ENCODE data around the gene CCDC9B.

CCDC9B gene

GRCh38 chr15:40344217-40344616 lies 3.5 kb upstream of the CCDC9B start:
- DNase-seq: no peak

GRCh38 chr15:40343512-40343911 lies 2.8 kb upstream of the CCDC9B start:
- no peak for DNase-seq

GRCh38 chr15:40342416-40343320 lies 1.9 kb upstream of the CCDC9B start:
- DNase-seq: no peak

- no peak for DNase-seq
Observed at GRCh38 chr15:40340038-40340739, 550 bp downstream of the CCDC9B start.

GRCh38 chr15:40339621-40339945 lies 1.2 kb downstream of the CCDC9B start:
- no peak for DNase-seq

- DNase-seq: no peak
Observed at GRCh38 chr15:40338921-40339620, 1.7 kb downstream of the CCDC9B start.

- peak; percentile 22 for DNase-seq
Observed at GRCh38 chr15:40338041-40338657, 2.6 kb downstream of the CCDC9B start.

GRCh38 chr15:40337597-40337996 lies 3.1 kb downstream of the CCDC9B start:
- no peak for DNase-seq

- no peak for DNase-seq
Observed at GRCh38 chr15:40336744-40337122, 4.0 kb downstream of the CCDC9B start.

- no peak for DNase-seq
Observed at GRCh38 chr15:40335938-40336743, 4.6 kb downstream of the CCDC9B start.

GRCh38 chr15:40334941-40335795 lies 5.6 kb downstream of the CCDC9B start:
- no peak for DNase-seq

- no peak for DNase-seq
Observed at GRCh38 chr15:40334541-40334940, 6.2 kb downstream of the CCDC9B start.

GRCh38 chr15:40333922-40334492 lies 6.7 kb downstream of the CCDC9B start:
- DNase-seq: no peak

GRCh38 chr15:40332113-40332781 lies 8.5 kb downstream of the CCDC9B start:
- DNase-seq: no peak

- no peak for DNase-seq
Observed at GRCh38 chr15:40331637-40332036, 9.1 kb downstream of the CCDC9B start.

- DNase-seq: no peak
Observed at GRCh38 chr15:40331026-40331425, 9.7 kb downstream of the CCDC9B start.

GRCh38 chr15:40330368-40330836 lies 10.3 kb downstream of the CCDC9B start:
- DNase-seq: no peak

GRCh38 chr15:40329804-40330203 lies 10.9 kb downstream of the CCDC9B start:
- DNase-seq: no peak

GRCh38 chr15:40328751-40329150 lies 12.0 kb downstream of the CCDC9B start:
- no peak for DNase-seq

GRCh38 chr15:40328176-40328575 lies 12.6 kb downstream of the CCDC9B start:
- no peak for DNase-seq

Measured in activated gamma-delta T cell (primary cell).